HG02759 (cell line): ENCODE measurements around the gene GRAP.
A peak's percentile ranks its signal among the peaks of the same experiment; 100 is the strongest.

ENCODE experiments used
- ATAC-seq: cut with Tn5 transposase; IDR thresholded peaks from one replicate; pipeline ENCODE4 v1.9.1; 2021; ENCODE audit warnings: mild to moderate bottlenecking, moderate library complexity; ENCODE audit not compliant: unreplicated experiment

GRAP gene

DNA sequence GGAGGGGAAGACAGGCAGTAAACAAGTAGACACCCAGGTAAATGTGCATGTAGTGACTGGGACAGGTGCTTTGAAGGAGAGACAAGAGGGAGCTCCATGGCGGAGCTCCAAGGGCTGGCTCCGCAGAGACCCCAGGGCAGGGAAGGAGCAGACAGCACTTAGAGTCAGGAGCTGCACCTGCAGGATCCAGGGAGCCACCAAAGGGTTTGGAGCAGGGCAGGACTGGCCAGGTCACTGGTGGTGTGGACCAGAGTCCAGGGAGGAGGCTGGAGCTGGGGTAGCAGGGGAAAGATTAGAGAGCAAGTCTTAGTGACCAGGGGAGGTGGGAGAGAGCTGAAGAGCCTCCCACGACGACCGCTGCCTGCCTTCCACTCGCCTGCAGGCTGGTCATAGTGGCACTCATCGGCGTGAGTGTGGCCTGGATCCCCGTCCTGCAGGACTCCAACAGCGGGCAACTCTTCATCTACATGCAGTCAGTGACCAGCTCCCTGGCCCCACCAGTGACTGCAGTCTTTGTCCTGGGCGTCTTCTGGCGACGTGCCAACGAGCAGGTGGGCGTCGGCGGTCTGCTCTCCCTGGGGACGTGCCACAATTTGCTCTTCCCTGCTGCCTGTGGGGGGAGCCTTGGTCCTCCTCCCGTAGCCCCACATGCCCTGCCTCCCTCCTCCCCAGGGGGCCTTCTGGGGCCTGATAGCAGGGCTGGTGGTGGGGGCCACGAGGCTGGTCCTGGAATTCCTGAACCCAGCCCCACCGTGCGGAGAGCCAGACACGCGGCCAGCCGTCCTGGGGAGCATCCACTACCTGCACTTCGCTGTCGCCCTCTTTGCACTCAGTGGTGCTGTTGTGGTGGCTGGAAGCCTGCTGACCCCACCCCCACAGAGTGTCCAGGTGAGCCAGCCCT, 27.5 kb downstream of the GRAP start:
- no peak for ATAC-seq

DNA sequence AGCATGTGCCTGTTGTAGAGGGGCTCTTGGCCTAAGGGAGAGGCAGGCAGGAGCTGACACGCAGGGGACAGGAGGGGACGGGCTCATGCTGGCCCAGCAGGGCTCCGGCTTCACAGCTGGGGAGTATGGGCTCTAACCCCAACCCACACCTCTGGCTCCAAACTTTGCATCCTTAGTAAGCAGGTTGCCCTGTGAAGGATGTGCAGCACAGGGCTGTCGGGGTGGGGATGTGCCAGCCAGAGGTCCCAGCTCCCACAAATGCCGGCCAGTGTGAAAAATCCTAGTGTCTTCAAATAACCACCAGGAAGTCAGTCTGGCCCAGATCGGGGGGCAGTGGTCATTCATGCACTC, 28.2 kb downstream of the GRAP start:
- ATAC-seq, result no peak

DNA sequence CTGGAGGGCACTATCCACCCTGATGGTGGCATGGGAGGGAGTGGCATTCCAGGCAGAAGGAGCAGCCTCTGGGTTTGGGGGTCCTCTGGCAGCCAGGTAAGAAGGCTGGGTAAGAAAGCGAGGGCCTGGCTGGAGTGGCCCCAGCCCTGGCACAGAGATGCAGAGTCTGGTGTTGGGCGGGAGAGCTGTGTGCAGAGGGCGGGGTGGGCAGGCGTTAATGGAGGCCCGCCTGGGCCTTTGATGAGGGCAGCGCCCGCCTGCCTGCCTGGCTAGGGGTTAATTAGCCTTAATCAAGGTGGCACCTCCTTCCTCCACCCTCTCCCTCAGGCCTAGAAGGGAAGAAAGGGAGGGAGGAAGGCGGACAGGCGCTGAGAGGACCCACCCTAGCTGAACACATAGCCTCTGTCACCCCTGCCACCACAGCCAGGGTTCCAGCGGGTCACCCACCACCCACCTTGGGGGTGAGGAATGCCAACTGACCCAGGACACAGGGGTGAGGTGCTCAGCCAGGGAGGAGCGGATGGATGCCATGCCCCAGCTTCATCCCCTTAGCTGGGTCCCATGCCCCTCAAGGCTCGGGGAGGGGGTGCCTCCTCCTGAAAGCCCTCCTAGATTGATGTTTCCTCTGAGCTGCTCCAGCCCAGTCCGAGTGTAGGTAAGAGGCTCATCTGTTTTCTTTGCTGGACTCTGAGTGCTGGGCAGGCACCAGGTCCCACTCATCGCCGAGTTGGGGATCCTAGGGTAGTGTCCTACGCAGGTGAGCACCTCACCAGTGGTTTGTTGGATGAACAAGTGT, 28.8 kb downstream of the GRAP start:
- no peak for ATAC-seq

DNA sequence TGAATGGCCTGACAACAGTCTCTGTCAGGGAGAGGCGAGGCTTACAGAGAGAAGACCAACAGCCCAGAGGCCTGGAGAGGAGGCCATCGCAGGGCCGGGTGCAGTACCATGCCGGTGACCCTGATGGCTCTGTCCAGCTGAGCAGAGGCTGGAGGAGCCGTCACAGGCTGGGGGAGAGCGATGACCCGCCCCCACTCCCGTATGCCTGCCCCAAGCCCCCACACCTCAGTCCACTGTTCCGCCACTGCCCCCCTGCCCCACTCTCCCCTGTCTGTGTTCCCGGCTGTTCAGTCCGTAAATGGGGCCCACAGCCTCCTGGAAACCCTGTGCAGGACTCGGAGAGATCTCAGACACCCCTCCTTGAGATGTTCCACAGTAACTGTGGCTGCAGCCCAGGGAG, 29.4 kb downstream of the GRAP start:
- no peak for ATAC-seq

DNA sequence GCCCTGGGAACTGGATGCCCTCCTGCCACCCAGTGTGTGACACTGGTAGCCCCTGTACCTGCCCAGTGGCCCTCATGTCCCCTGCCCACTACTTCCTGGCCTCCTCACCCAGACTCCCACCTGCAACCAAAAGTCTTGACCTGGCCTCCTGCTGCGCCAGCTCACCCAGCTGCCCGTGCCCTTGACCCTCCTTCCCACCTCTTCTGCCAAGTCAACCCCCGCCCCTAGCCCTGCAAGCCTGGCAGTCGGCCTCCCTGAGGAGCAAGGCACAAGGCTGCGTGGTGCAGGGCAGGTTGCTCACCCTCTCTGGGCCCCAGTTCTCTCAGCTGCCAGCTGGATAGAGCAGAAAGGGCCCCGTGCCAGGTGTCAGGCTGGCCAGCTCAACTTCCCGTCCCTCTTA, 29.9 kb downstream of the GRAP start:
- ATAC-seq, result no peak

DNA sequence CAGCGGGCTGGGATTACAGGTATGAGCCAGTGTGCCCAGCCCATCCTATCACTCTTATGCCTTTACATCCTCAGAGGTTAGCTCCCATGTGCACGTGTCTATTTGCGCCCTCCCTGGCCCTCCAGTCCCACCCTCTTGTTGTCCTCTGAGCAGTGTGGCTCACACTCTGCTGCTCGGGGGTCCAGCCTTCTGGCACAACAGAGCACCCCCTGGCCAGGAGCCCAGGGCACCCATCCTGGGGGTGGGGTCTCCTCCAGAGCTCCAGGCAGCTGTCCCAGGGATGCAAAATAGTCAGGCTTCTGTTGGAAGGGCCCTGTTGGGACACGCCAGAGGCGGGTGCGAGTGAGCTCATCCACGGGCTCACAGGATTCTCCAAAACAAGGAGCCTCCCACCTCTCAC, 30.5 kb downstream of the GRAP start:
- ATAC-seq, result no peak

DNA sequence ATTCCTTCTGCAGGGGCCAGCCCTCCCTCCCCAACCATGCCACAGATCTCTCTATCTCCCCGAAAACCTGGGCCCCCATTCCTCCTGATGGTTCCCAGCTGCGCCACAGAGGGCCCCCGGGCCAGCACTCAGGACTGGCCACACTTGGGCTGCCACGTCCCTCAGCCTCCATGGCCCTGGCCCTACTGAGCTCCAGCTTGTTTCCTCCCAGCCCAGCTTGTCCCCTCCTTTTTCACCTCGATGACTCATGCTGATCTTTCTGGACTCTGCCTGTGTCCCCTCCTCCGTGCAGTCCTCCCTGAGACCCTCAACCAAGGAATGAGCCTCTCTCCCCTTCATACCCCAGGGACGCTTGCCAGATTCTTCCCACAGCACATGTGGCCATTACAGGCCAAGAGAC, 31.3 kb downstream of the GRAP start:
- no peak for ATAC-seq

DNA sequence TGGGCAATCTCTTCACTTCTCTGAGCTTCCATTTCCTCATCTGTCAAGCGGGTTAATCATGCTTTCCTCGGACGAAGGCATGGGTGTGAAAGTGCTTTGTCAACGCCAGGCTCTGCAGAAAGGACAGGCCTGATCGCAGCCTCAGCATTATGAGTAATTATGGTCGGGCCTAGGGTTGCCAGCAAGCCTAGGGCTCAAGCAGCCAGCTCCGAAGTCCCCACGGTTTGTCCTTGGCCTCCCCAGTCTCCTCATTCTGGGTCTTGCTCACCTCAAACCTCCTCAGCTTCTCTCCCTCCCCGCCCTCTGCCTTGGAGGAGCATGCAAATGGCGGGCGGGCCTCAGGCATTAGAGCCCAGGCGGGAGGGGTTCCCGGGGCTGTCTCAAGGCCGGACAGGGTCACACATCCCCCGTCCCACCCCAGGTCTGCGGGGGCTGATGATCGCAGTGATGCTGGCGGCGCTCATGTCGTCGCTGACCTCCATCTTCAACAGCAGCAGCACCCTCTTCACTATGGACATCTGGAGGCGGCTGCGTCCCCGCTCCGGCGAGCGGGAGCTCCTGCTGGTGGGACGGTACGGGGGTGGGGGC, 32.0 kb downstream of the GRAP start:
- ATAC-seq, result no peak

DNA sequence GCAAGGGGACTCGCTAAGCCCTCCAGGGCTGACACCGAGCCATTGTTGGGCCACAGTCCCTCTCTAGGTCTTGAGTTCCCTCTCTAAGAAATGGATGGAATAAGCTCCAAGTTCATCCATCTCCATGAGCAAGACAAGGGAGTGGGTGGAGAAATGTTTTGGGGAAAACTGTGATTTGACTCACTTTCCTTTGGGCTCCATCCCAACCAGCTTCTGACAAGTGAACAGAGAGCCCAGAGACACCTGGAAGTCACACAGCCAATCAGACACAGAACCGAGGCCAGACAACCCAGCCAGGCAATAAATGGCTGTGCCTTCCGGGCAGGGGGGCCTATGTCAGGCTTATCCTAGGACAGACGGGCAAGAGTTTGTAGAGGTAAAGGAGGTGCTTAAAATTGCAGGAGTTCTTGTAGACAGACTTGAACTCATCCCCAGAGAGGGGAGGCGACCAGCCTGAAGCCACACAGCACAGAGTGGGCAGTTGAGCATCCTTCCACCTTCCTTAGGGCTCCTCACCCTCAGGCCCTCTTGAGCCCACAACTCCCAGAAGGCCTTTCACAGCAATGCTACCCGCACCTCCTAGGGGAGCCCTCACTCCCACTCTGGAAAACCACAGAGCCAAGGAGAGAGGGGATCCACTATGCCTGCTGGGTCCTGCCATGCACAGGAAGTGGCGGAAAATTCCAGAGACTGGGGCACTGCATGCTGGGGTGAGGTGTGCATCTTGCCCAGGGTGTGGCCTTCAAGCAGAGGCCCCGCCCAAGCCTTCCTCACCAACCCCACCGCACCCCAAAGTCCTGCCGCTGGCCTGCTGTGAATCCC, 32.7 kb downstream of the GRAP start:
- no peak for ATAC-seq

DNA sequence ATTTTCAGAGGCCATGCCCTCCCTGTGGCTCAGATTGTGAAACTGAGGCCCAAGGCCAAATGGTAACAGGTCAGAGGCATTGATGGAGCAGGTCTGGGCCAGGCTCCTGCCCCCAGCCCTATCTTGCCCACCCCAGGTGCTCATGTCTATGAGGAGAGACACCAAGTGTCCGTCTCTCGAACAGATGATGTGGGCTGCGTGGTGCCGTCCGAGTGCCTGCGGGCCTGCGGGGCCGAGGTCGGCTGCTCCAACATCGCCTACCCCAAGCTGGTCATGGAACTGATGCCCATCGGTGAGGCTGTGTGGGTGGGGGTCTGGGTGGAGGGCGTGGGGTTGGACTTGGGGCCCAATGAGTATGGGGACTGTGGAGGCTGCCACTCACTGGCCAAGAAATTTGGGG, 33.5 kb downstream of the GRAP start:
- no peak for ATAC-seq

DNA sequence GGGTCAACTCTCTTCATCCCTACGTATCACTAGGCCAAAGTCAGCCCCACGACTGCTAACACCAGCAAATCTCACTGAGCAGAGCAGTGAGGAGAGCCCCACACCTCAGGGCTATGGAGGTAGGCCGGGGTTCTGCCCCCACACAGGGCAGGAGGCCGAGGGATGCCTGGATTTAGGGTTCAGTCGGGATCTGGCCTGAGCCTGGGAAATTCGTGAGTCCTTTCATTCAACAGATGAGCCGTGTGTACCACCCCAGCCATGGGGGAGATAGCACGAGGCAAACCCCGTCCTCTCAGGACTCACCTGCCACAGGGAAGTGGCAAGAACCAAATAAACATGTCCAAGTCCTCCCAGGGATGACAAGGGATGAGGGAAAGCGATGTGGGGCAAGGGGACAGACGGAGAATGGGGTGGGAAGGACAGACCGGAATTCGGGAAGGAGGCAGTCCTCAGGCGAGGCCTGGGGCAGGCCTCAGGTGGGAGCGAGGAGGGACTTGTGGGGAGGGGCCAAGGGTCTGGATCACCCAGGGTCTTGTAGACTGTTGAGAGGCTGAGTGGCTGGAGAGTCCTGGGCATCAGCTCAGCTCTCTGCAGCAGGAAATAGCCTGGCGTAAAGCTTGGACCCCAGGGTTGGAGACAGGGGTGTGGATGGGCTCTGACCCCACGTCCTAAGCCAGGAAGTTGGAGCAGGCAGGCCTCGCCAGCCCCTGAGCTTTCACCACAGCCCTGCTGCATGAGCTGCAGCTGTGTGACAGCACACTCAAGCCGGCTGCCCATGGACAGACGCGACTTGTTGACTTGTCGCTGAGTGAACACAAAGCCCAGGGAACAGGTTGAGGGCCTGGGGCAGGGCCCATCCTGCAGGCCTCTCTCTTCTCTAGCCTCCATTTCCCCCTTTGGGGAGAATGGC, 34.3 kb downstream of the GRAP start:
- no peak for ATAC-seq

DNA sequence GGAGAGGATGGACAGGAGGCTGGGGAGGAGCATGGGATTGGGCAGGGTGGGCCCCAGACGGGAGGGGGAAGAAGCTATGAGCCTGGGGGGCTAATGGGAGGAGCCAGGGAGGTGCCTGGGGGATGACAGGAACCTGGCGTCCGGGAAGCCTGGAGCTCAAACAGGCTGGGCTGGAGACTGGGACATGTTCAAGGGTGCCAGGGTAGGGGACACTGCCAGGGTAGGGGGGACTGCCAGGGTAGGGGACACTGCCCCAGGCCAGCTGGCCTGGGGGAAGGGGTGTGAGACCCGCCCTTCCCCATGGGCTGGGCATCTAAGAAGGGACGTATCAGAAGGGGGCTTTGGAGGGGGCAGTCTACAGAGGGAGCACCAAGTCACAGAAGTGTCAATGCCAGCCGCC, 35.2 kb downstream of the GRAP start:
- no peak for ATAC-seq

DNA sequence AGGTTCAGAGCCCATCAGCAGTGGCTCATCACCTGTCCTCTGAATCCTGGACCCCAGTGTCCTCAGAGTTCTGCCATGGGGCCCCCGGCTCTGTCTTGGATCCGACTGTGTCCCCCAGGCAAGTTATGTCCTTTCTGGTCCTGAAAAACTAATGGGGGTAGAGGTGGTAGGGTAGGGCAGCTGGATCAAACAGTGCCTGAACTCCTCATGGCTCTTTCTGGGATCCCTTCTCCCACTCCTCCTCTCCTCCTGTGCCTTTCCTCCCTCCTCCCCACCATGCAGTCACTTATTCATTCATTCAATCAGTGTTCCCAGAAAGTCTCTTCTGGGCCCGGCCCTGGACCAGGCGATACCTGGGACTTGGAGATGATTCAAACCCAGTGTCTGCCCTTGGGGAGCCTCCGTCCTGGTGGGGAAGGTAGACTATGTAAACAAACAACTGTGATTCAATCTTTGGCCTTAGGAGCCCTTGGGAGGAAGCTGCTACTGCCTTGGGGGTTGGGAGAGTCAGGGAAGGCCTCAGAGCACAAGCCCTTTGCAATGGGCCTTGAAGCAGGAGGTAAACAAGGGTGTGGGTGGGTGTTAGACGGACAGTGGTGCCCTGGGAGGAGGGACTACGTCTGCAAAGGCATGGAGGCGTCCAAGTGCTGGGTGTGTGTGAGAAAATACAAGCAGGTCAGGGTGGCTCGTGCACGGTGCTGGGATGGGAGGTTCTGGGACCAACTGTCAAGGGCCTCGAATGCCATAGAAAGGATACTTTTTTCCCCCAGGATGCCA, 35.8 kb downstream of the GRAP start:
- no peak for ATAC-seq

DNA sequence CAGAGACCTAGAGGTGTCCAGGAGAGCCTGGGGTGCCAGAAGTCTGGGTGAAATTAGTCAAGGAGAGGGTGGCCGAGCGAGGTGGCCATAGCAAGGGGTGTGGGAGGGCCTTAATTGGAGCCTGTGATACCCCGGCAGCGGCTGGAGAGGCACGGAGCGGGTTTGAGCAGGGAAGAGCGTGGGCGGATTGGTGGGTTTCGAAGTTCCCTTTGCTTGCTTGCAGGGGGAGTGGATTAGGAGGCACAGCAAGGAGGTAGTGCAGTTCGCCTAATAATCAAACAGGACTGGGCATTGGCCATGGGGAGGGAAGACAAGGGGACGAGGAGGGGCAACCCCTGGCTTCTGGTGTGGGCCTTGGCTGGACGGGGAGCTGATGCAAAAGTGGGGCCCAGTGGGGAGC, 36.8 kb downstream of the GRAP start:
- ATAC-seq, result no peak

DNA sequence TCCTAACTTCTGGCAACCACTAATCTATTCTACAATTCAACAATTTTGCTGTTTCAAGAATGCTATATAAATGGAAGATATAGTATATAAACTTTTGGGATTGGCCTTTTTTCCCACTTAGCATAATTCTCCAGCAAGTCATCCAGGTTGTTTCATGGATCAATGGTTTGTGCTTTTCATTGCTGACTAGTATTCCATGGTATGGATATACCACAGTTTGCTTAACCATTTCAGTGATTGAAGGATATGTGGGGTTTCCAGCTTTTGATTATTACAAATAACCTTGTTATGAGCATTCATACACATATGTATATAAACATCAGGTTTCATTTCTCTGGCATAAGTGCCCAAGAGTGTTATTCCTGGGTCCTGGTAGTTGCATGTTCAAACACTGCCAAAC, 40.1 kb downstream of the GRAP start:
- ATAC-seq, result no peak

DNA sequence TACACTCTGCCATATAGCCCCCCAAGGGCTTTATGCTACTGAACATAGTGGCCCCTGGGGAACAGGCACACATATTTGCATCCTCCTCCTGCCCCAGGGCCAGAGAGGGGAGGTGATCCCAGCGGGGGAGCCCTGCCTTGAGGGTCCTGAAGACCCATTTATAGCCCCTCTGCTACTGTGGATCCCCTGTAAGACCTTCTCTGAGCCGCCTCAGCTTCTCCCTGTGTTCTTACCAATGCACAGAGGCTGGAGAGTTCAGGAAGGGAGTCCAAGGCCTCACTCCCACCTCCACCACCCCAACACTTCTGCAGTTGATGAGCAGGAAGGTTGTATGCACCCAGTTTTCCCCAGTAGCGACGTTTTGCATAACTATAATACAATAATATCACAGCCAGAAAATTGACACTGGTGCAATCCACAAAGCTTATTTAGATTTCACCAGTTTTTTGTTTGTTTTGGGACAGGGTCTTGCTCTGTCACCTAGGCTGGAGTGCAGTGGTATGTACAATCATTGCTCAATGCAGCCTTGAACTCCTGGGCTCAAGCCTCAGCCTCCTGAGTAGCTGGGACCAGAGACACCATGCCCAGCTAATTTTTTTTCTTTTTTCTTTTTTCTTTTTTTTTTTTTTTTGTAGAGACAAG, 40.8 kb downstream of the GRAP start:
- no peak for ATAC-seq

DNA sequence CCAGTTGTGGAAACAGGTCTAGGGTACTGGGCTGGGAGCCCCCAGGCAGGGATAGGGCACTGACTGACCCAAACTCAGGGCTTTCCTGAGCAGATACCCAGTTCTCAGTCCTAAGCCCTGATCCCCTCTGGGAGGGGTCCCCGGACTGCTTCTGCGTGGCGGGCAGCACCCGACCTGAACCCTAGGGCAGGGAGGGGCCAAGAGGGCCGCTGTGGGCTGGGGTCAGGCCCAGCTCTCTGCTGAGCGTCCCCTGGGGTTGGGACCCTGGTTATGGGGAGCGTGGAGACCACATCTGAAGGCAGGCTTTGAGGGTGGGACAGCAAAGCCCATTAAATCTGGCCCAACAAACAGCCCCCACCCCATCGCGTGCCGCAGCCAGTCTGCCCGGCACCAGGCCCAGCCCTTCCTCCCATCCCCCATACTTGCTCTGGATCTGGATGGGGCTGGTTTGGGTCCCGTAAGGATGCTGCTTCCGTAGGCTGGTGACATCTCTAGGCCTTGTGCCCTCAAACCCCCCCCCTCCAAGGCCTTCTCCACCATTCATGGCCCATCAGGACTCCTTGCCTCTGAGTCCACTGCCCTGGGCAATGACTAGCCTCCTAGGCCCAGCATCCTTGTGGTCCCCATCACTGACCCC, 41.5 kb downstream of the GRAP start:
- ATAC-seq, result no peak

DNA sequence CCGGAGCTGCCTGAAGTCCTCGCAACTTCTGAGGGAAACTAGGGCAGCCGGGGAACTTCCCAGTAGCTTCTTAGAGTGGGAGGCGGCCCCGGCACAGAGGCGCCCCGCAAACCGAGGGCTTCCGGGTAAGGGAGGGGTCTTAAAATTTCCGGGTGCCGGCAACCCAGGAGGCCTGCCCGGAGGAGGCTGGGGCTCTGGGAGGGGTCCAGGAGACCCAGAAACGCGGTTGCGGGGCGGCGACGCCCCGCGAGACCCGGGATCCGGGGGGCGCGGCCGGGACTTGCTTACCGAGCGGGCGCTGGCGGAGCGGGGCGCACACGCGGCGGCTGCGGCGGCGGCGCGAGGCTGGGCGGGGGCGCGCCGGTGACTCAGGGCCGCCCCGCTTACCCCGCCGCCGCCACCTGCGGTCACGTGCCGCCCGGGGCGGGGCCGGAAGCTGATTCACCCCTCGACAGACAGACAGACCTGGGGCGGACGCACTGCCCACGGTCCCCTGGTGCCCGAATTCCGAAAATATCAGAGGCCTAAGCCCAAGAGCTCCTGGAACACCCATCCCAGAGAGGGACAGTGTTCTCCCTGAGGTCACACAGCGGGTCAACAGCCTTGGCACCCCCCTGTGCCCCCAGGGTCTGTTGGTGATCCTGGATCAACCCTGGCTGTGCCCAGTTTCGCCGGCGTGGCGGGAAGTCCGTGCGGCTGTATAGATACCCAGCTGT, 42.2 kb downstream of the GRAP start, which contains the start of gene FAM83G:
Gene FAM83G, minus strand, starts transcription at position 344 of the 716 bp plus-strand sequence. CDS start 723 bp downstream, outside the sequence.
- ATAC-seq, result peak; percentile 84
